HCT116 (cell line): ENCODE results near the gene TXNDC12. TPM values are rescaled to one million over a fixed set of nuclear protein-coding genes. Genes with fewer than 3 reads are reported as not detected.

Source experiments
- ATAC-seq: fragments of 200-7000 bp; cut with Tn5 transposase; 2 replicates; pipeline ENCODE4 v1.9.1; 2020; ENCODE audit warnings: mild to moderate bottlenecking, moderate library complexity
- BruUV-seq: library from RNA; stranded (reverse); fragments of 400-500 nt; replicated peaks from 2 replicates; lab custom pipeline; 2021; lab: Mats Ljungman, UMichigan
- CTCF ChIA-PET: fragments of 300-600 bp; sonication (Branson Sonifier 250); formaldehyde crosslinking; loops from one replicate; lab custom pipeline; 2021; ENCODE audit warnings: antibody characterized with exemption; lab: Charles Lee
- POLR2A ChIA-PET: fragments of 300-600, 350-600 bp; sonication (Branson Sonifier 250); formaldehyde crosslinking; loops from one replicate; lab custom pipeline; 2021; ENCODE audit warnings: antibody characterized with exemption; lab: Charles Lee
- RAD21 ChIA-PET, 2 experiments: fragments of 300-600 bp; sonication (Branson Sonifier 250); formaldehyde crosslinking; loops; one replicate each; lab custom pipeline; 2023; ENCODE audit warnings: low total read pairs in 2 of 2; ENCODE audit not compliant: uncharacterized antibody in 2 of 2, unreplicated experiment in 2 of 2, low non-redundant PET in 1 of 2; lab: Charles Lee
- DNase-seq: peaks from one replicate; pipeline ENCODE4 v3.0.0-alpha.2; 2010; ENCODE audit warnings: low read depth, low spot score
- H2AFZ ChIP-seq: fragments of 200-600 bp; shearing (Covaris generic), sonication (generic); 2 replicates; pipeline ENCODE4 v1.6.1; 2017; ENCODE audit warnings: low read depth, mixed run types, mixed read lengths, antibody characterized with exemption, low read length; ENCODE audit not compliant: poor library complexity, severe bottlenecking
- H3K27ac ChIP-seq: 2 replicates; pipeline ENCODE4 v1.5.1; 2012; ENCODE audit warnings: low read depth, low read length
- H3K27me3 ChIP-seq: fragments of 200-600 bp; sonication (generic); 2 replicates; pipeline ENCODE4 v1.6.1; 2016; ENCODE audit warnings: mixed run types, low read length, mixed read lengths; ENCODE audit not compliant: insufficient read depth
- H3K36me3 ChIP-seq, 2 experiments: fragments of 200-500 bp in 1 of 2; fragments of 200-600 bp in 1 of 2; sonication (Bioruptor generic) in 1 of 2; sonication (generic) in 1 of 2; 2 replicates each; pipeline versions ENCODE4 v1.5.1 to v1.6.1; 2014 to 2016; ENCODE audit warnings: low read length in 2 of 2, inconsistent platforms in 1 of 2, mixed read lengths in 1 of 2, mixed run types in 1 of 2; ENCODE audit not compliant: insufficient read depth in 2 of 2, control insufficient read depth in 1 of 2
- H3K4me1 ChIP-seq, 2 experiments: fragments of 200-600 bp in 1 of 2; sonication (generic) in 1 of 2; 2 replicates each; pipeline versions ENCODE4 v1.5.1 to v1.6.1; 2012 to 2017; ENCODE audit warnings: low read length in 2 of 2, inconsistent platforms in 1 of 2, mild to moderate bottlenecking in 1 of 2, mixed read lengths in 1 of 2, mixed run types in 1 of 2, moderate library complexity in 1 of 2; ENCODE audit not compliant: insufficient read depth in 2 of 2, control insufficient read depth in 1 of 2
- H3K4me2 ChIP-seq: fragments of 200-600 bp; sonication (generic); 2 replicates; pipeline ENCODE4 v1.6.1; 2017; ENCODE audit warnings: mixed run types, low read length, mixed read lengths
- H3K4me3 ChIP-seq, 2 experiments: fragments of 200-600 bp in 1 of 2; sonication (generic) in 1 of 2; replicated peaks in 1 of 2; 2 replicates each; pipeline ENCODE4 v1.5.1; 2011 to 2016; ENCODE audit warnings: low read length in 2 of 2, control low read depth in 1 of 2, low read depth in 1 of 2, mild to moderate bottlenecking in 1 of 2, mixed read lengths in 1 of 2, mixed run types in 1 of 2
- H3K79me2 ChIP-seq: fragments of 200-600 bp; sonication (generic); 2 replicates; pipeline ENCODE4 v1.6.1; 2017; ENCODE audit warnings: mild to moderate bottlenecking, mixed run types, low read length, moderate library complexity, mixed read lengths; ENCODE audit not compliant: insufficient read depth
- H3K9ac ChIP-seq: fragments of 200-600 bp; sonication (generic); 2 replicates; pipeline ENCODE4 v1.6.1; 2016; ENCODE audit warnings: low read length, mixed read lengths
- H3K9me2 ChIP-seq: fragments of 200-600 bp; sonication (generic), shearing (Covaris generic); 2 replicates; pipeline ENCODE4 v1.6.1; 2017; ENCODE audit warnings: mixed run types, mild to moderate bottlenecking, moderate library complexity; ENCODE audit not compliant: insufficient read depth
- H3K9me3 ChIP-seq, 2 experiments: fragments of 200-500 bp in 1 of 2; fragments of 200-600 bp in 1 of 2; sonication (Bioruptor generic) in 1 of 2; sonication (generic) in 1 of 2; 2 replicates each; pipeline ENCODE4 v1.6.1; 2014 to 2017; ENCODE audit warnings: low read length in 2 of 2, mixed read lengths in 2 of 2, inconsistent platforms in 1 of 2, low read depth in 1 of 2, mild to moderate bottlenecking in 1 of 2, mixed run types in 1 of 2, moderate library complexity in 1 of 2; ENCODE audit not compliant: control insufficient read depth in 1 of 2, insufficient read depth in 1 of 2
- H4K20me1 ChIP-seq: fragments of 200-600 bp; sonication (generic), shearing (Covaris generic); 2 replicates; pipeline ENCODE4 v1.6.1; 2017; ENCODE audit warnings: mixed run types, mild to moderate bottlenecking, moderate library complexity; ENCODE audit not compliant: insufficient read depth
- ATF3 ChIP-seq: IDR thresholded peaks from 2 replicates; pipeline ENCODE4 v1.6.1; 2012
- CBX3 ChIP-seq: IDR thresholded peaks from 2 replicates; pipeline ENCODE4 v1.6.1; 2012; ENCODE audit warnings: low read depth
- CTCF ChIP-seq, 3 experiments: fragments of 200-600 bp in 1 of 3; sonication (generic) in 1 of 3; IDR thresholded peaks in 2 of 3; conservative IDR thresholded peaks in 1 of 3; 2 replicates each; pipeline ENCODE4 v1.5.1; 2012 to 2017; ENCODE audit warnings: low read depth in 2 of 3, low read length in 2 of 3, antibody characterized with exemption in 1 of 3, borderline replicate concordance in 1 of 3, control low read depth in 1 of 3, mild to moderate bottlenecking in 1 of 3, mixed read lengths in 1 of 3, mixed run types in 1 of 3, moderate library complexity in 1 of 3; ENCODE audit not compliant: insufficient read depth in 1 of 3
- EGR1 ChIP-seq: IDR thresholded peaks from 2 replicates; pipeline ENCODE4 v1.6.1; 2012; ENCODE audit warnings: low read depth
- ELF1 ChIP-seq: IDR thresholded peaks from 2 replicates; pipeline ENCODE4 v1.6.1; 2012; ENCODE audit warnings: low read depth, borderline replicate concordance
- EZH2 ChIP-seq: fragments of 200-600 bp; sonication (generic); IDR thresholded peaks from 2 replicates; pipeline ENCODE4 v1.6.1; 2017; ENCODE audit warnings: antibody characterized with exemption, mixed run types
- MAX ChIP-seq: IDR thresholded peaks from 2 replicates; pipeline ENCODE4 v1.6.1; 2012
- POLR2A ChIP-seq: IDR thresholded peaks from 2 replicates; pipeline ENCODE4 v1.7.0; 2011; ENCODE audit warnings: borderline replicate concordance; ENCODE audit not compliant: insufficient read depth, insufficient read length; ENCODE audit errors: extremely low read depth
- POLR2AphosphoS5 ChIP-seq: IDR thresholded peaks from 2 replicates; pipeline ENCODE4 v1.6.1; 2011; ENCODE audit warnings: mild to moderate bottlenecking, low read depth, low read length, moderate library complexity
- RAD21 ChIP-seq: IDR thresholded peaks from 2 replicates; pipeline ENCODE4 v1.6.1; 2012; ENCODE audit warnings: low read depth, mild to moderate bottlenecking
- SIN3A ChIP-seq: IDR thresholded peaks from 2 replicates; pipeline ENCODE4 v1.6.1; 2012; ENCODE audit warnings: low read depth
- SP1 ChIP-seq: IDR thresholded peaks from 2 replicates; pipeline ENCODE4 v1.6.1; 2012; ENCODE audit warnings: low read depth
- TCF7L2 ChIP-seq: IDR thresholded peaks from 2 replicates; pipeline ENCODE4 v1.7.0; 2011; ENCODE audit warnings: borderline replicate concordance, inconsistent platforms; ENCODE audit not compliant: insufficient read depth, insufficient read length; ENCODE audit errors: extremely low read depth
- YY1 ChIP-seq: IDR thresholded peaks from 2 replicates; pipeline ENCODE4 v1.6.1; 2011; ENCODE audit warnings: low read length, low read depth, moderate library complexity, mild to moderate bottlenecking; ENCODE audit not compliant: insufficient replicate concordance; ENCODE audit errors: extremely low read depth
- ZFX ChIP-seq: fragments of 450-650 bp; IDR thresholded peaks from 2 replicates; pipeline ENCODE4 v1.6.1; 2017
- ZNF274 ChIP-seq: fragments of 200-500 bp; sonication (Bioruptor generic); IDR thresholded peaks from 2 replicates; pipeline ENCODE4 v1.6.1; 2014; ENCODE audit warnings: mild to moderate bottlenecking, low read depth, low read length, inconsistent platforms
- intact Hi-C: fragments of 100-400 bp; cut with micrococcal nuclease; formaldehyde crosslinking; loops from 2 replicates; pipeline ENCODE4 v1.10.0; 2022
- total RNA-seq: library from RNA; stranded (reverse); gene quantifications from one replicate; pipeline ENCODE4 v1.2.1, GENCODE V29; 2021; ENCODE audit not compliant: unreplicated experiment

The TXNDC12 gene
- total RNA-seq, 1 experiment from 2014 or later = 82.8 TPM

- ChIA-PET CTCF (no interaction called here), POLR2A (no interaction called here), RAD21 (no interaction called here)
- Histone ChIP-seq H3K4me1 (peaks cover 5 to 14% of the 10 kb centered on the region in 2 experiments; a peak in 3 of 4 replicates), H3K9me2 (no peaks in the 10 kb centered on the region), H3K79me2 (no peaks in the 10 kb centered on the region), H3K4me3 (no peak overlapping the region), H3K9me3 (no peaks in the 10 kb centered on the region), H3K36me3 (no peaks in the 10 kb centered on the region; a peak in 1 of 4 replicates), H3K4me2 (no peak overlapping the region), H3K27me3 (no peaks in the 10 kb centered on the region), H2AFZ (no peak overlapping the region), H3K27ac (no peak overlapping the region), H3K9ac (no peak overlapping the region), H4K20me1 (no peaks in the 10 kb centered on the region)
- no TSS peak for BruUV-seq
- no peak for DNase-seq
- TF ChIP-seq ZFX (no peak), EGR1 (no peak), MAX (no peak), ATF3 (no peak)
- intact Hi-C loops = no loop called here
- ATAC-seq = no peak
Measured at GRCh38 chr1:51981555-51981954, 73.4 kb downstream of the TXNDC12 start.

GRCh38 chr1:51978099-51978498, 76.9 kb downstream of the TXNDC12 start:
- ChIA-PET RAD21 (no interaction called here), CTCF (no interaction called here), POLR2A (no interaction called here)
- H3K4me2 ChIP-seq = no peak overlapping the region
- no peaks in the 10 kb centered on the region for H4K20me1 ChIP-seq
- H3K9me3 ChIP-seq = no peaks in the 10 kb centered on the region
- no peaks in the 10 kb centered on the region for H3K9me2 ChIP-seq
- DNase-seq = no peak
- no peak overlapping the region for H3K9ac ChIP-seq
- peaks cover 11 to 25% of the 10 kb centered on the region in 2 experiments; a peak in 3 of 4 replicates for H3K4me1 ChIP-seq
- TF ChIP-seq ZFX (no peak), ATF3 (no peak), POLR2A (no peak), TCF7L2 (no peak), ZNF274 (no peak), POLR2AphosphoS5 (no peak), CTCF (IDR thresholded peaks at IDR 0.05 in 2 of 3, conservative IDR thresholded peaks at IDR 0.05 in 1 of 3; ENCODE audit: borderline replicate concordance in 1 of 3, insufficient read depth in 1 of 3, low read depth in 2 of 3, low read length in 2 of 3) (no peak), EZH2 (no peak), YY1 (no peak), SIN3A (no peak), RAD21 (no peak), ELF1 (no peak), CBX3 (no peak), SP1 (no peak), MAX (no peak)
- peaks cover 0 to 4% of the 10 kb centered on the region in 2 experiments; a peak in 2 of 4 replicates for H3K36me3 ChIP-seq
- no peaks in the 10 kb centered on the region for H3K79me2 ChIP-seq
- intact Hi-C loops = no loop called here
- no peaks in the 10 kb centered on the region for H3K27me3 ChIP-seq
- no peak overlapping the region for H3K27ac ChIP-seq
- H3K4me3 ChIP-seq = no peak overlapping the region
- H2AFZ ChIP-seq = no peak overlapping the region
- ATAC-seq = no peak
- BruUV-seq = no TSS peak
